ENCODE results near the gene CAPN2.

DNA sequence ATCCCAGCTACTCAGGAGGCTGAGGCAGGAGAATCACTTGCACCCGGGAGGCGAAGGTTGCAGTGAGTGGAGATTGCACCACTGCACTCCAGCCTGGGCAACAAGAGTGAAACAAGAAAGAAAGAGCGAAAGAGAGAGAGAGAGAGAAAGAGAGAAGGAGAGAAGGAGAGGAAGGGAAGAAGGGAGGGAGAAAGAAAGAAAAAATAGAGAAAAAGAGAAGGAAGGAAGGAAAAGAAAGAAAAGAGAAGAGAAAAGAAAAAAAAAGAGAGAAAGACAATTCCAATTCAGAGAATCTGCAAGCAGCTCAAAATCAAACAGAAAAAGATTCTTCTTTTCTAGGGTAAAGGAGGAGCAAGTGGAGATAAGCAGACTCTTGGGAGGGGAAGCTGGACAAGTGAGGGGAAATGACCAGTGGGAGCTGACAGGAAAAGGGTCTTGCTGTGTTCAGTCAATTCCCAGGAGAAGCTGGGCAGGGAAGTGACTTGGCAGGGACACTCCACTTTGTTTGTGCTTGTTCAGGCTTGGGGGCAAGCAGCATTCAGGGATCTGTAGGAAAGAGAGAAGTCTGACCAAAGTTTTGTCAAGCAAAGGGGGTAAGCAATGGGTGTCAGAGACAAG lies 3.6 kb upstream of the CAPN2 start:
- TF ChIP-seq TCF4 (CRISPR knock-in tag; IDR thresholded peaks at IDR 0.05; ENCODE audit: borderline replicate concordance) (no peak), ZFP30 (CRISPR knock-in tag; IDR thresholded peaks at IDR 0.05) (no peak), ISL1 (CRISPR knock-in tag; IDR thresholded peaks at IDR 0.05) (no peak), GLIS3 (CRISPR knock-in tag; IDR thresholded peaks at IDR 0.05) (no peak), RARB (CRISPR knock-in tag; IDR thresholded peaks at IDR 0.05) (no peak), BACH2 (CRISPR knock-in tag; IDR thresholded peaks at IDR 0.05; ENCODE audit: borderline replicate concordance) (no peak)
- TF ChIP-seq, protein P1, sequence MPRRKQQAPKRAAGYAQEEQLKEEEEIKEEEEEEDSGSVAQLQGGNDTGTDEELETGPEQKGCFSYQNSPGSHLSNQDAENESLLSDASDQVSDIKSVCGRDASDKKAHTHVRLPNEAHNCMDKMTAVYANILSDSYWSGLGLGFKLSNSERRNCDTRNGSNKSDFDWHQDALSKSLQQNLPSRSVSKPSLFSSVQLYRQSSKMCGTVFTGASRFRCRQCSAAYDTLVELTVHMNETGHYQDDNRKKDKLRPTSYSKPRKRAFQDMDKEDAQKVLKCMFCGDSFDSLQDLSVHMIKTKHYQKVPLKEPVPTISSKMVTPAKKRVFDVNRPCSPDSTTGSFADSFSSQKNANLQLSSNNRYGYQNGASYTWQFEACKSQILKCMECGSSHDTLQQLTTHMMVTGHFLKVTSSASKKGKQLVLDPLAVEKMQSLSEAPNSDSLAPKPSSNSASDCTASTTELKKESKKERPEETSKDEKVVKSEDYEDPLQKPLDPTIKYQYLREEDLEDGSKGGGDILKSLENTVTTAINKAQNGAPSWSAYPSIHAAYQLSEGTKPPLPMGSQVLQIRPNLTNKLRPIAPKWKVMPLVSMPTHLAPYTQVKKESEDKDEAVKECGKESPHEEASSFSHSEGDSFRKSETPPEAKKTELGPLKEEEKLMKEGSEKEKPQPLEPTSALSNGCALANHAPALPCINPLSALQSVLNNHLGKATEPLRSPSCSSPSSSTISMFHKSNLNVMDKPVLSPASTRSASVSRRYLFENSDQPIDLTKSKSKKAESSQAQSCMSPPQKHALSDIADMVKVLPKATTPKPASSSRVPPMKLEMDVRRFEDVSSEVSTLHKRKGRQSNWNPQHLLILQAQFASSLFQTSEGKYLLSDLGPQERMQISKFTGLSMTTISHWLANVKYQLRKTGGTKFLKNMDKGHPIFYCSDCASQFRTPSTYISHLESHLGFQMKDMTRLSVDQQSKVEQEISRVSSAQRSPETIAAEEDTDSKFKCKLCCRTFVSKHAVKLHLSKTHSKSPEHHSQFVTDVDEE (CRISPR knock-in tag; IDR thresholded peaks at IDR 0.05) = no peak
- TF ChIP-seq, protein P2, sequence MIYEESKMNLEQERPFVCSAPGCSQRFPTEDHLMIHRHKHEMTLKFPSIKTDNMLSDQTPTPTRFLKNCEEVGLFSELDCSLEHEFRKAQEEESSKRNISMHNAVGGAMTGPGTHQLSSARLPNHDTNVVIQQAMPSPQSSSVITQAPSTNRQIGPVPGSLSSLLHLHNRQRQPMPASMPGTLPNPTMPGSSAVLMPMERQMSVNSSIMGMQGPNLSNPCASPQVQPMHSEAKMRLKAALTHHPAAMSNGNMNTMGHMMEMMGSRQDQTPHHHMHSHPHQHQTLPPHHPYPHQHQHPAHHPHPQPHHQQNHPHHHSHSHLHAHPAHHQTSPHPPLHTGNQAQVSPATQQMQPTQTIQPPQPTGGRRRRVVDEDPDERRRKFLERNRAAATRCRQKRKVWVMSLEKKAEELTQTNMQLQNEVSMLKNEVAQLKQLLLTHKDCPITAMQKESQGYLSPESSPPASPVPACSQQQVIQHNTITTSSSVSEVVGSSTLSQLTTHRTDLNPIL (CRISPR knock-in tag; IDR thresholded peaks at IDR 0.05; ENCODE audit: low read depth) = no peak
- TF ChIP-seq, protein P3, sequence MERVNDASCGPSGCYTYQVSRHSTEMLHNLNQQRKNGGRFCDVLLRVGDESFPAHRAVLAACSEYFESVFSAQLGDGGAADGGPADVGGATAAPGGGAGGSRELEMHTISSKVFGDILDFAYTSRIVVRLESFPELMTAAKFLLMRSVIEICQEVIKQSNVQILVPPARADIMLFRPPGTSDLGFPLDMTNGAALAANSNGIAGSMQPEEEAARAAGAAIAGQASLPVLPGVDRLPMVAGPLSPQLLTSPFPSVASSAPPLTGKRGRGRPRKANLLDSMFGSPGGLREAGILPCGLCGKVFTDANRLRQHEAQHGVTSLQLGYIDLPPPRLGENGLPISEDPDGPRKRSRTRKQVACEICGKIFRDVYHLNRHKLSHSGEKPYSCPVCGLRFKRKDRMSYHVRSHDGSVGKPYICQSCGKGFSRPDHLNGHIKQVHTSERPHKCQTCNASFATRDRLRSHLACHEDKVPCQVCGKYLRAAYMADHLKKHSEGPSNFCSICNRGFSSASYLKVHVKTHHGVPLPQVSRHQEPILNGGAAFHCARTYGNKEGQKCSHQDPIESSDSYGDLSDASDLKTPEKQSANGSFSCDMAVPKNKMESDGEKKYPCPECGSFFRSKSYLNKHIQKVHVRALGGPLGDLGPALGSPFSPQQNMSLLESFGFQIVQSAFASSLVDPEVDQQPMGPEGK (CRISPR knock-in tag; IDR thresholded peaks at IDR 0.05; ENCODE audit: borderline replicate concordance) = no peak

Data from SK-N-SH treated with all-trans-retinoic acid at 6 μM for 48 hours (cell line).